GM21526 (cell line): ENCODE measurements around the gene TMEM202.
A peak's percentile ranks its signal among the peaks of the same experiment; 100 is the strongest.
"Not testable (repeated sequence)": the region's sequence is repeated elsewhere in the genome, so short reads cannot be mapped to it uniquely, and the experiment has no call there.

ENCODE experiments used
- ATAC-seq: cut with Tn5 transposase; IDR thresholded peaks from one replicate; pipeline ENCODE4 v1.9.1; 2021; ENCODE audit warnings: moderate library complexity; ENCODE audit not compliant: unreplicated experiment, low FRiP score

The TMEM202 gene

GRCh38 chr15:72397796-72398588 is at the start of gene TMEM202:
TMEM202 (plus strand) TSS chr15:72398305; CDS start chr15:72398327, 22 bp downstream.
- ATAC-seq: no peak

- no peak for ATAC-seq
These were observed 44.8 kb upstream of the TMEM202 start for GRCh38 chr15:72353266-72353665.

- no peak for ATAC-seq
These were observed 43.6 kb upstream of the TMEM202 start for GRCh38 chr15:72354496-72354895.

- ATAC-seq: no peak
These were observed 40.0 kb upstream of the TMEM202 start for GRCh38 chr15:72358121-72358520.

GRCh38 chr15:72358650-72359171 is 39.4 kb upstream of the TMEM202 start:
- no peak for ATAC-seq

- no peak for ATAC-seq
These were observed 36.9 kb upstream of the TMEM202 start for GRCh38 chr15:72361176-72361575.

GRCh38 chr15:72365844-72366243 is 32.3 kb upstream of the TMEM202 start:
- peak; percentile 57 for ATAC-seq

GRCh38 chr15:72368325-72368724 is 29.8 kb upstream of the TMEM202 start:
- ATAC-seq: no peak

- no peak for ATAC-seq
These were observed 29.2 kb upstream of the TMEM202 start for GRCh38 chr15:72368899-72369298.

GRCh38 chr15:72369964-72370363 is 28.1 kb upstream of the TMEM202 start:
- no peak for ATAC-seq

- no peak for ATAC-seq
These were observed 25.7 kb upstream of the TMEM202 start for GRCh38 chr15:72372361-72372760.

- peak; percentile 43 for ATAC-seq
These were observed 22.6 kb upstream of the TMEM202 start for GRCh38 chr15:72375501-72375845.

GRCh38 chr15:72375846-72376581 is 22.1 kb upstream of the TMEM202 start, which contains the start of gene HEXA:
HEXA (minus strand) TSS chr15:72376014; CDS start chr15:72375972, 42 bp downstream.
- peak; percentile 82 for ATAC-seq

GRCh38 chr15:72377331-72377730 is 20.8 kb upstream of the TMEM202 start:
- ATAC-seq: no peak

- not testable (repeated sequence) for ATAC-seq
These were observed 19.0 kb upstream of the TMEM202 start for GRCh38 chr15:72379106-72379505.

GRCh38 chr15:72379856-72380430 is 18.2 kb upstream of the TMEM202 start:
- ATAC-seq: no peak

GRCh38 chr15:72380743-72381142 is 17.4 kb upstream of the TMEM202 start:
- ATAC-seq: no peak

- ATAC-seq: no peak
These were observed 16.0 kb upstream of the TMEM202 start for GRCh38 chr15:72382146-72382545.

GRCh38 chr15:72387741-72388140 is 10.4 kb upstream of the TMEM202 start:
- ATAC-seq: no peak

GRCh38 chr15:72389231-72389630 is 8.9 kb upstream of the TMEM202 start:
- no peak for ATAC-seq

- not testable (repeated sequence) for ATAC-seq
These were observed 1.8 kb upstream of the TMEM202 start for GRCh38 chr15:72396331-72396730.
